Endothelial cell of umbilical vein (primary cell): Measurements from ENCODE around the gene TOLLIP. TPM values are rescaled to one million over a fixed set of nuclear protein-coding genes. Genes with fewer than 3 reads are reported as not detected.

Experiments used
- BruUV-seq: library from RNA; stranded (reverse); fragments of 400-500 nt; replicated peaks from 2 replicates; lab custom pipeline; 2021; lab: Mats Ljungman, UMichigan
- CTCF ChIA-PET: fragments of 300-600, 350-600 bp; sonication (Branson Sonifier 250); formaldehyde crosslinking; loops from one replicate; lab custom pipeline; 2021; ENCODE audit warnings: antibody characterized with exemption, inconsistent platforms; lab: Charles Lee
- POLR2A ChIA-PET: fragments of 300-600, 350-600 bp; sonication (Branson Sonifier 250); formaldehyde crosslinking; loops from one replicate; lab custom pipeline; 2021; ENCODE audit warnings: antibody characterized with exemption, inconsistent platforms; lab: Charles Lee
- DNase-seq: peaks from one replicate; pipeline ENCODE4 v3.0.0-alpha.2; 2011; ENCODE audit warnings: low read depth, low spot score
- FAIRE-seq: peaks from 2 replicates; lab custom pipeline; 2011; peaks lifted over from hg19 to GRCh38; lab: Jason Lieb, UNC
- H2AFZ ChIP-seq: 2 replicates; pipeline ENCODE4 v1.6.0; 2012; ENCODE audit warnings: low read depth, low read length, control low read depth, inconsistent platforms
- H3K27ac ChIP-seq: 2 replicates; pipeline ENCODE4 v1.5.1; 2011; ENCODE audit warnings: low read depth, mild to moderate bottlenecking, control low read depth, low read length, moderate library complexity; ENCODE audit not compliant: insufficient read depth
- H3K27me3 ChIP-seq, 2 experiments: 2 replicates each; pipeline versions ENCODE4 v1.6.0 to v1.6.1; 2011; ENCODE audit warnings: low read length in 2 of 2, mixed read lengths in 1 of 2; ENCODE audit not compliant: control insufficient read depth in 2 of 2, insufficient read depth in 2 of 2
- H3K36me3 ChIP-seq, 2 experiments: 2 replicates in 1 of 2; 3 replicates in 1 of 2; pipeline ENCODE4 v1.5.1; 2011; ENCODE audit warnings: low read length in 2 of 2, mild to moderate bottlenecking in 1 of 2, moderate library complexity in 1 of 2; ENCODE audit not compliant: control insufficient read depth in 2 of 2, insufficient read depth in 2 of 2; ENCODE audit errors: extremely low read depth in 1 of 2
- H3K4me1 ChIP-seq: 3 replicates; pipeline ENCODE4 v1.5.1; 2011; ENCODE audit warnings: mild to moderate bottlenecking, low read length; ENCODE audit not compliant: control insufficient read depth, insufficient read depth; ENCODE audit errors: extremely low read depth
- H3K4me2 ChIP-seq: 2 replicates; pipeline ENCODE4 v1.6.1; 2011; ENCODE audit warnings: low read length, control low read depth, mixed read lengths; ENCODE audit not compliant: insufficient read depth
- H3K4me3 ChIP-seq, 3 experiments: fragments of 200-600 bp in 1 of 3; sonication (generic), shearing (Covaris generic) in 1 of 3; replicated peaks in 1 of 3; 2 replicates each; pipeline ENCODE4 v1.5.1; 2011 to 2016; ENCODE audit warnings: control low read depth in 3 of 3, low read length in 3 of 3, mild to moderate bottlenecking in 2 of 3, inconsistent platforms in 1 of 3, low read depth in 1 of 3, moderate library complexity in 1 of 3; ENCODE audit not compliant: insufficient read depth in 1 of 3
- H3K79me2 ChIP-seq: 2 replicates; pipeline ENCODE4 v1.6.0; 2012; ENCODE audit warnings: low read length, inconsistent platforms; ENCODE audit not compliant: control insufficient read depth, insufficient read depth
- H3K9ac ChIP-seq: replicated peaks from 2 replicates; pipeline ENCODE3; 2011; ENCODE audit warnings: low read length, control low read depth; ENCODE audit not compliant: insufficient read depth; ENCODE audit errors: extremely low read depth
- H3K9me1 ChIP-seq: replicated peaks from 3 replicates; pipeline ENCODE4 v1.6.0; 2011; ENCODE audit warnings: mild to moderate bottlenecking, low read length; ENCODE audit not compliant: control insufficient read depth, insufficient read depth; ENCODE audit errors: extremely low read depth
- H3K9me3 ChIP-seq: replicated peaks from 2 replicates; pipeline ENCODE4 v1.5.1; 2012; ENCODE audit warnings: low read length, inconsistent platforms; ENCODE audit not compliant: control insufficient read depth, insufficient read depth
- H4K20me1 ChIP-seq: replicated peaks from 2 replicates; pipeline ENCODE3; 2011; ENCODE audit warnings: mild to moderate bottlenecking, low read length; ENCODE audit not compliant: control insufficient read depth, insufficient read depth; ENCODE audit errors: extremely low read depth
- CTCF ChIP-seq, 2 donors: IDR thresholded peaks; 1 replicate in 1 of 2; 2 replicates in 1 of 2; pipeline ENCODE4 v1.5.1; 2011; ENCODE audit warnings: low read length in 2 of 2, mild to moderate bottlenecking in 2 of 2, moderate library complexity in 2 of 2, control low read depth in 1 of 2, inconsistent platforms in 1 of 2, low read depth in 1 of 2; ENCODE audit not compliant: insufficient read depth in 1 of 2; ENCODE audit errors: extremely low read depth in 1 of 2
- EZH2 ChIP-seq: IDR thresholded peaks from 2 replicates; pipeline ENCODE4 v1.6.1; 2012; ENCODE audit warnings: borderline replicate concordance, low read depth, mild to moderate bottlenecking, moderate library complexity, low read length, inconsistent platforms; ENCODE audit not compliant: severe bottlenecking
- FOS ChIP-seq: IDR thresholded peaks from 2 replicates; pipeline ENCODE4 v1.6.1; 2011; ENCODE audit warnings: mild to moderate bottlenecking, low read length, moderate library complexity, borderline replicate concordance; ENCODE audit not compliant: insufficient read depth
- GATA2 ChIP-seq: IDR thresholded peaks from 2 replicates; pipeline ENCODE4 v1.7.0; 2011; ENCODE audit warnings: low read depth, mild to moderate bottlenecking, moderate library complexity, mixed read lengths, low read length; ENCODE audit not compliant: insufficient read length, insufficient read depth
- JUN ChIP-seq: IDR thresholded peaks from 2 replicates; pipeline ENCODE4 v1.6.1; 2011; ENCODE audit warnings: borderline replicate concordance, low read depth; ENCODE audit not compliant: insufficient read length, insufficient read depth
- MAX ChIP-seq: IDR thresholded peaks from 2 replicates; pipeline ENCODE4 v1.6.1; 2011; ENCODE audit not compliant: insufficient read depth, insufficient read length
- MYC ChIP-seq: IDR thresholded peaks from one replicate; pipeline ENCODE4 v1.6.1; 2011; ENCODE audit warnings: mild to moderate bottlenecking, low read depth, low read length
- POLR2A ChIP-seq: IDR thresholded peaks from 2 replicates; pipeline ENCODE4 v1.6.1; 2012; ENCODE audit warnings: low read depth, mild to moderate bottlenecking, control low read depth, low read length
- POLR2AphosphoS5 ChIP-seq: IDR thresholded peaks from 2 replicates; pipeline ENCODE4 v1.6.1; 2012; ENCODE audit warnings: low read depth, mild to moderate bottlenecking, control low read depth, low read length, moderate library complexity; ENCODE audit not compliant: insufficient read depth
- dilution Hi-C: fragments of 300-500 bp; cut with MboI; formaldehyde crosslinking; loops from one replicate; pipeline ENCODE4 v1.15.0; 2019; ENCODE audit warnings: low sequenced_read_pairs; ENCODE audit not compliant: extremely low pct_ligation_motif_present
- intact Hi-C: fragments of 100-400 bp; cut with micrococcal nuclease; formaldehyde crosslinking; loops from one replicate; pipeline ENCODE4 v1.10.0; 2022
- polyA plus RNA-seq, 4 experiments: library from polyadenylated mRNA; depleted of rRNA in 3 of 4; stranded (reverse) in 3 of 4; unstranded in 1 of 4; fragments of >200 nt; gene quantifications; 2 replicates each; pipeline versions ENCODE4 v1.2.1 to v1.2.3, GENCODE V29; 2011 to 2012; ENCODE audit warnings: missing spikeins in 1 of 4
- total RNA-seq: library from RNA; stranded (reverse); gene quantifications from 2 replicates; pipeline ENCODE4 v1.2.3, GENCODE V29; 2021

Gene TOLLIP
- total and polyA plus RNA-seq, 2 donors (not counting 3 experiments of a cell fraction or from before 2014, with no cell fraction given): 49.6 to 64.8 TPM

GRCh38 chr11:1327064-1327460 lies 17.6 kb upstream of the TOLLIP start:
- dilution Hi-C loops (no loop called here), intact Hi-C loops (no loop called here)
- H3K9me3 ChIP-seq: no peaks in the 10 kb centered on the region
- CTCF ChIA-PET: interaction anchor here (0.7 kb wide), 1 partner anchor 248 kb away, joined by 3 read pairs; no protein-coding TSS in a partner anchor
- H4K20me1 ChIP-seq: no peaks in the 10 kb centered on the region
- no peaks in the 10 kb centered on the region for H3K79me2 ChIP-seq
- POLR2A ChIA-PET: no interaction called here
- no TSS peak for BruUV-seq
- no peaks in the 10 kb centered on the region for H3K9me1 ChIP-seq
- H3K9ac ChIP-seq: no peak overlapping the region
- H3K27ac ChIP-seq: no peak overlapping the region
- FAIRE-seq: no peak
- no peak overlapping the region for H3K4me2 ChIP-seq
- H3K4me1 ChIP-seq: no peaks in the 10 kb centered on the region
- DNase-seq: no peak
- TF ChIP-seq JUN (no peak), FOS (no peak), MYC (no peak), POLR2A (no peak), GATA2 (no peak), EZH2 (no peak), MAX (no peak), POLR2AphosphoS5 (no peak), CTCF (IDR thresholded peaks at IDR 0.05; ENCODE audit: extremely low read depth in 1 of 2, insufficient read depth in 1 of 2, low read depth in 1 of 2, low read length in 2 of 2) (no peak)
- H3K4me3 ChIP-seq: no peak overlapping the region
- H3K27me3 ChIP-seq: peaks cover 7 to 15% of the 10 kb centered on the region in 2 experiments
- no peaks in the 10 kb centered on the region for H3K36me3 ChIP-seq
- no peak overlapping the region for H2AFZ ChIP-seq
